Measurements from ENCODE around the gene SLIT3. TPM values are rescaled to one million over a fixed set of nuclear protein-coding genes. Genes with fewer than 3 reads are reported as not detected.

SLIT3 gene
- total RNA-seq, 1 donor from 2014 or later = 7.4 TPM

DNA sequence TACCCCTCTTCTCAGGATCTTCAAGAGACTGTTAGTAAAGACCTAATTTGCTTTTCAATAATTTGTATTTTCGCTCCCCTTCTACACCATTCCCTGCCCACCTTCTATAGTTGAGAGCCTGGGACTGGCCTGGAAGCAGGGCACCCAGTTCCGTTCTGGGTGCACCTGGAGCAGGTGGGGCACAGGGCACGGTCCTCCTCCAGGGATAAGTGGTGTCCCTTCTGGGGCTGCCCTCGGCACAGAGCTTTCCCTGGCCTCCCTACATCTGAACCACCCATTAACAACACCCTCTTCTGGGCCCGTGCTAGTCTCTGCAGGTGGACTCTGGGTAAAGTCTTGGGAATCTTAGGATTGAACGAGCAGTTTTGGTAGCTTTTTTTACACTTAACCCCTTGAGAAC lies 628.9 kb downstream of the SLIT3 start:
- no peak for DNase-seq (ENCODE audit: extremely low read depth, low read depth, low spot score)

GRCh38 chr5:168670881-168671575 lies 629.9 kb downstream of the SLIT3 start:
- no peak for DNase-seq (ENCODE audit: extremely low read depth, low read depth, low spot score)

GRCh38 chr5:168669668-168670378 lies 631.1 kb downstream of the SLIT3 start:
- DNase-seq (ENCODE audit: extremely low read depth, low read depth, low spot score) = no peak

- no peak for DNase-seq (ENCODE audit: extremely low read depth, low read depth, low spot score)
Measured at GRCh38 chr5:168669156-168669555, 631.8 kb downstream of the SLIT3 start.

GRCh38 chr5:168668078-168668477 lies 632.9 kb downstream of the SLIT3 start:
- DNase-seq (ENCODE audit: extremely low read depth, low read depth, low spot score) = no peak

DNA sequence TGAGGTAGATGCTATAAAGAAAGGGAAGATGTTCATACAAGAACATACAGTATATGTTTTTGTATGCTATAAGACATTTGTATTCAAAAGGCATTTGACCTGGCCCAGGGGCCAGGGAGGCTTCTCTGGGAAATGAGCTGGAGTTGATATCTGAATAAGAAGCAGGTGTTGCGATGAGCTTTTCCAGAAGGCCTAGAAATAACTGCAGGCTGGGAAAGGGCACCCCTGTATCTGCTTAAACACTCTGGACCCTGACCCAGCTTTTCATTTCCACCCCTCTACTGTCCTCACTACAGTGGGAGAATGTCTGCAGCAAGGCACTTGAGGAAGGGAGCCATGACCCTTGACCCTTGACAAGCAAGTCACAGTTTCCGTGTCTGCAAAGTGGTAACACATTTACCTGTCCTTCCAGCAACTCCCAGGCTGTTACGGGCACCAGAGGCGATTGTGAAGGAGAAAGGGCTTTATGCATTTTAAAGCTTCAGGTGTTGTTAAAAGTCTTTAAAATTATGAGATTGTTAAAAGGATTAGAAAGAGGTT lies 633.6 kb downstream of the SLIT3 start:
- no peak for DNase-seq (ENCODE audit: extremely low read depth, low read depth, low spot score)

DNA sequence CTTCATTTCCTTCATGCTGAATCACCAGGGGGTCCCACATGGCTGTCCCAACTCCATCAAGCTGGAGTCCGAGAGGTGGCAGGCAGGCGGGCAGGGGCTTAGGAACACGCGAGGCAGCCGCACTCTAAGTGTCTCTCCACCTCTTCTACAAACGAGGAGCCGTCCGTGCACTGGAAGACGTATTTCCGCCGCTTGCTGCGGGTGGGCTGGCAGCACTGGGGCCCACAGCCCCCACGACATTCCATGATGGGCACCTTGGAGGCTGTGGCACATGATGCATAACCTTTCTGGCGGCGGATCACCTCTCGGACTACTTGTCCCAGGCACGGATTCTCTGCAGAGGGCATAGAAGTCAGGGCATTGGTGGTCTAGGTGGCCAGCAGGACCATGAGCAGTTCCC lies 634.6 kb downstream of the SLIT3 start:
- no peak for DNase-seq (ENCODE audit: extremely low read depth, low read depth, low spot score)

DNA sequence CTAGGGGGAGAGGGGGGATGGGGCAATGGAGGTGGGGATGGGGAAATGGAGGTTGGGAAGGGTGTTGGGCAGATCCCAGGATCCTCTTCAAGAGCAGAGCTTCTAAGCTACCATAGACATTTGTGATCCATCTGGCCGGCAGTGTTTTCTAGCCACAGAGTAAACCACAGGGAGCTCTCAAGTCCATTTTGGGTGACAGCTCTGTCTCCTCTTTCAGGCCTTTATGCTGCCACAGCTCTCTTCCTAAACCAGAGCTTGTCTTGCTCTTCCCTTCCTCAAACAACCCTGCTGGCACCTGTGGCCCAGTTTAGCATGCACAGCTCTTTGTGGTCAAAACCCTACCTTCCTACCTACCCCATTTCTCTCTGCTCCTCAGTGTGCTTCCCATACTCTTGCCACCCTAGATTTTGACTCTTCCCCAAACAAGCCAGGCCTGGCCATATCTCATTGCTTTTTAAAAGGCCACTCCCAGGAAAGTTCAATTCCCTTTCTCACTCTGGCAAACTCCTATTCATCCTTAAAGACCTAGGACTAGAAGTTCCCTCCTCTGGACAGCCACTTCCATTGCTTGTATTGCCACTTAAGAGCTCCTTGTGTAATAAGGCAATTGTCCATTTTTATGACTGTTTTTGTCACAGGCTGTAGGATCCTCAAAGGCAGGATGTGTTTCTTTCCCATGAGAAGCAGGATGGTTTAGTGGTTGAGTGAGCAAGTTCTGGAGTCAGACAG lies 637.5 kb downstream of the SLIT3 start:
- DNase-seq (ENCODE audit: extremely low read depth, low read depth, low spot score) = no peak

DNA sequence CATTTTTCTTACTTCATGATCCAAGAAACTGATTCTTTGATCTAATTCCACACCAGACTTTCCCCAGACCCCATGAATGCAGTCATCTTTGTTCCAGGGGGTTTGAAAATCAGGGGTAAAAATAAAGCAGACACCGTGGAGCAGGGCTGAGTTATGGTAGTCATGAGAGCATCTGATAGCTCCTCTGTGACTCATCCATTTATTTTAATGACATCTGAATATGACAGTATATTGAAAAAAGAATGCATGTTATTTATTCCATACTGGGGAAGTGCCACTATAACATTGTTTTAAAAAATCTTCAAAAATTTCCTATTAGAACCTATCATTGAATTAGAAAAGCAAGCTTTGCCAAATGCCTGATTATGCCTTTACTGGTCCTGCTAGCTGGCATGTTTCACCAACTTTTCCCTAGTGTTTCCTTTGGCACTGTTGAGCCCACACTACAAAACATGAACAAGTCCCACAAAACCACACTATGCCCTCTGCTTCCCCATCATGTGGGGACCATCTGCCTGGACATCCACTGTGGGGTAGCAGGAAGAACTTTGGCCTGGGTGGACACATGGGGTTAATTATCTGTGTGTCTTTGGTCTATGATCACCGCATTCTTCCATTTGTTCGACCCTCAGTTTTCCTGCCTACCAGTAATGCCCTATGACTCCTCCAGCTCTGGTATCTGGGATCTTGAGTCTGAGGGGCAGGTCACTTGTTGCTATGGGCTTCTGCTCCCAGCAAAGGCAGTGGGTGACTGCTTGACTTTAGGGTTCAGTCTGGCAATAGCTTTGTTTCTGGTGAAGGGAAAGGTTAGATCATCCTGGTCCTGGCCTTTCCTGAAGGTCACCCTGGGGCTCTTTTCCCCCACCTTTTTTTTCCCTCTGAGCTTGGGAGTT lies 639.1 kb downstream of the SLIT3 start:
- DNase-seq (ENCODE audit: extremely low read depth, low read depth, low spot score) = no peak

DNA sequence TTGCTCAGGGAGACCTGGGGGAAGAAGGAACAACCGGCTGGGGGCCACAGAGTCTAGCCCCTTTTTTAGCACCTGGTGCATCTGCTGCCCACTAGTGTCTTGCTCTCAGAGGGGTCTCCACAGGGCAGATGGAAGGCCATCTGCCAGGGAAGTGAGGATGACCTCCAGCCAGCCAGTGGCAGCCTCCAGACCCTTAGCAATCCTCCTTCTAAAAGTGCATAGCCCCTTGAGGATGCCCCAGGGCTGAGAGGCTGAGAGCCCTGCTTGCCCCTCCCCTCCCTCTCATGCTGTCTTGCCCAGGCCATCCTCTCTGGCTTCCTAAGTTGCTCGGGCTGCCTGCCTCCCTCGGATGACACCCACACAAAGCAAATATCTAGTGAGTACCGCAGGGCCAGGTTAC lies 640.2 kb downstream of the SLIT3 start:
- DNase-seq (ENCODE audit: extremely low read depth, low read depth, low spot score) = no peak

DNA sequence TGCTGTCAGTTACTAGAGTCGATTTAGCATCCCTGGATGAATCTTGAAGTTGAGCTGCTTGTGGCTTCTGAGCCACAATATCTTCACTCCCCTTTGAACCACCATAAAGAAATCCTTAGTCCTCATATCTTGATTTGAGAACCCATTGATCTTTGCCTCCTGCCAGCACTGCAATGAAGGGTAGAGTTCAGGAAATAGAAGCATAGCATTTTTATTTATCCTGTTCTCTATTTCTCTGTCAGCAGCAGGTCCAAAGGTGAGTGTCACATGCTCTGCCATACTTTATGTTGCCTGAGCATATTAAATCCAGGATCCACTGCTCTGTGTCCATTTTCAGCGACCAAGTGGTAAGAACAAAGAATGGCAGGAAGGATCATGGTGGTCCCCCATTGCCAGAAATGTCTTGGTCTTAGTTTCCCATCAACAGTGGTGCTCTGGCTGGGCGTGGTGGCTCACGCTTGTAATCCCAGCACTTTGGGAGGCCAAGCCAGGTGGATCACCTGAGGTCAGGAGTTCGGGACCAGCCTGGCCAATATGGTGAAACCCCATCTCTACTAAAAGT lies 641.6 kb downstream of the SLIT3 start:
- DNase-seq (ENCODE audit: extremely low read depth, low read depth, low spot score) = no peak

GRCh38 chr5:168658394-168658793 lies 642.5 kb downstream of the SLIT3 start:
- no peak for DNase-seq (ENCODE audit: extremely low read depth, low read depth, low spot score)

DNA sequence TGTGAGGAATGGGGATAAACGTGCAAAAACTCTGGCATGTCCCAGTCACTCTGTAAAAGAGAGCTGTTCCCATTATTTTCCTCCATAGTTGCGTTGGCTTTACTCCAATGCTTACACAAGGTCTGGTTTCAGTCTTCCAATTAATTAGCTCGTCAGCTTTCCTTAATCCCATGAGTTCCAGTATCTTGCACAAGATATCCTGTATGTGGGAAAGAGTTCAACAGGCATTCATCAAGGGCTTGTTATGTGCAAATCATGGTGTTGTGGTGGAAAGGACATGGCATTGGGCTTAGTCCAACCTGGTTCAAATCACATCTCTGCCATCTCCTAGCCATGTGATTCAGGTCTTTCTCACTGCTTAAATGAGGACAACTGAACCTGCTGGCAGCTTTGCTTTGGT lies 644.3 kb downstream of the SLIT3 start:
- no peak for DNase-seq (ENCODE audit: extremely low read depth, low read depth, low spot score)

- DNase-seq (ENCODE audit: extremely low read depth, low read depth, low spot score) = no peak
Measured at GRCh38 chr5:168655316-168655715, 645.6 kb downstream of the SLIT3 start.

DNA sequence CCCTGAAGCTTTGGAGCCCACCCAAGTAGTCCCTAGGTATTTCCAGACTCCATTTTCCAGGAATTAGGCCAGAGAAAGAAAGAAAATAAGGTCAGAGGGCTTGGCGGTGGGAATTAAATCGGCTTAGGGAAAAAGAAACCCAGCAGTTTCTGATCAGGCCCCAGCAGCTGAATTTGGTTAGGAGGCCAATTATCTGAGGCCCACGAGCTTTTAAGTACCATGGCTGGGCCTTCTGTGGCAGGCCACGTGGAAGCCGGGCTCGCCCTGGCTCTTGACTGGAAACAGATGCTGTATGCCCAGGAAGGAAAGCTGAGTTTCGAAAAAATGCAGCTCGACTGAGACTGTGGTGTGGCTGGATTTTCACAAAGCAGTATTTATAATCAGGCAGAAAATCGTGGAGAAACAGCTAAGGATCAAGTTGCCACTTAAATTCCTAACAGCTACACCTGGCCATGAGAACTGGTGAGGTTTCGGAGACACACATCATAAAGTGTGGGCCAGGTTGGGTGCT lies 646.7 kb downstream of the SLIT3 start:
- no peak for DNase-seq (ENCODE audit: extremely low read depth, low read depth, low spot score)

- no peak for DNase-seq (ENCODE audit: extremely low read depth, low read depth, low spot score)
Measured at GRCh38 chr5:168653626-168654025, 647.3 kb downstream of the SLIT3 start.

DNA sequence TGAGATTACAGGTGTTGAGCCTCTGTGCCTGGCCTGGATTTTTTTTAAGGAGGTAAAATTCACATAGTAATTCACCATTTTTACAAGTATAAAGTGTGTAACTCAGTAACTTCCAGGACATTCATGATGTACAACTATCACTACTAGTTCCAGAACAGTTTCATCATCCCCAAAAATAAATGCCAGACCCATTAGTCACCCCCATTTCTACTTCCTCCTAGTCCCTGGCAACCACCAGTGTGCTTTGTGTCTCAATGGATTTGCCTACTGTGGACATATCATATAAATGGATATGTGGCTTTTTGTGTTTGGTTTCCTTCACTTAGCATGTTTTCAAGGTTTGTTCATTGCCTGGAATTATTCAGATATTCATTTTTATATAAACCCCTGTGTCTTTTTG lies 649.3 kb downstream of the SLIT3 start:
- DNase-seq (ENCODE audit: extremely low read depth, low read depth, low spot score) = no peak

GRCh38 chr5:168649306-168649705 lies 651.6 kb downstream of the SLIT3 start:
- no peak for DNase-seq (ENCODE audit: extremely low read depth, low read depth, low spot score)

GRCh38 chr5:168648576-168648975 lies 652.4 kb downstream of the SLIT3 start:
- DNase-seq (ENCODE audit: extremely low read depth, low read depth, low spot score) = no peak

- DNase-seq (ENCODE audit: extremely low read depth, low read depth, low spot score) = no peak
Measured at GRCh38 chr5:168648016-168648415, 652.9 kb downstream of the SLIT3 start.

Measured in glomerular endothelial cell (primary cell).